HepG2 (cell line): ENCODE measurements around the gene ING1. TPM values are rescaled to one million over a fixed set of nuclear protein-coding genes. Genes with fewer than 3 reads are reported as not detected.

Source experiments
- ATAC-seq: fragments of 200-7000 bp; cut with Tn5 transposase; 3 replicates; pipeline ENCODE4 v1.9.1; 2020; ENCODE audit warnings: mild to moderate bottlenecking, moderate library complexity
- BruUV-seq: library from RNA; stranded (reverse); fragments of 400-500 nt; replicated peaks from 2 replicates; lab custom pipeline; 2021; lab: Mats Ljungman, UMichigan
- CTCF ChIA-PET: fragments of 300-600 bp; formaldehyde crosslinking; extraction: SDS; loops from one replicate; lab custom pipeline; 2021; ENCODE audit warnings: low total read pairs, inconsistent platforms, low intra/inter-chr PET ratio; lab: Yijun Ruan, JAX
- POLR2A ChIA-PET: fragments of 350-600 bp; sonication (Branson Sonifier 250); formaldehyde crosslinking; loops from one replicate; lab custom pipeline; 2020; ENCODE audit warnings: antibody characterized with exemption, inconsistent platforms; lab: Yijun Ruan, JAX
- DNase-seq: peaks from one replicate; pipeline ENCODE4 v3.0.0-alpha.2; 2015; ENCODE audit warnings: low spot score
- FAIRE-seq: peaks from 3 replicates; lab custom pipeline; 2011; peaks lifted over from hg19 to GRCh38; lab: Jason Lieb, UNC
- H2AFZ ChIP-seq: one replicate; pipeline ENCODE4 v1.6.1; 2011; ENCODE audit warnings: low read length, inconsistent platforms
- H3K27ac ChIP-seq: fragments of 300-600 bp; 3 replicates; pipeline ENCODE4 v1.8.0; 2011; ENCODE audit warnings: mixed run types, mild to moderate bottlenecking, mixed read lengths, low read length, inconsistent platforms; ENCODE audit not compliant: insufficient read depth; ENCODE audit errors: extremely low read length
- H3K27me3 ChIP-seq, 2 experiments: fragments of 200-600 bp in 1 of 2; 2 replicates in 1 of 2; 3 replicates in 1 of 2; pipeline versions ENCODE4 v1.6.0 to v1.8.0; 2011; ENCODE audit warnings: low read length in 2 of 2, mild to moderate bottlenecking in 2 of 2, moderate library complexity in 2 of 2, inconsistent platforms in 1 of 2; ENCODE audit not compliant: insufficient read depth in 2 of 2, control insufficient read depth in 1 of 2
- H3K36me3 ChIP-seq, 2 experiments: fragments of 200-600 bp in 1 of 2; replicated peaks in 1 of 2; 2 replicates in 1 of 2; 3 replicates in 1 of 2; pipeline versions ENCODE4 v1.5.1 to v1.8.0; 2011; ENCODE audit warnings: low read length in 2 of 2, inconsistent platforms in 1 of 2; ENCODE audit not compliant: insufficient read depth in 2 of 2, control insufficient read depth in 1 of 2
- H3K4me1 ChIP-seq: 2 replicates; pipeline ENCODE4 v1.5.1; 2012; ENCODE audit warnings: low read length, inconsistent platforms; ENCODE audit not compliant: insufficient read depth
- H3K4me2 ChIP-seq: 2 replicates; pipeline ENCODE4 v1.6.0; 2011; ENCODE audit warnings: low read depth, low read length, inconsistent platforms
- H3K4me3 ChIP-seq, 3 experiments: fragments of 200-600 bp in 1 of 3; sonication (generic), shearing (Covaris generic) in 1 of 3; replicated peaks in 1 of 3; 2 replicates each; pipeline ENCODE4 v1.5.1; 2011 to 2016; ENCODE audit warnings: low read length in 3 of 3, inconsistent platforms in 2 of 3, low read depth in 2 of 3, mild to moderate bottlenecking in 2 of 3, control low read depth in 1 of 3, mixed read lengths in 1 of 3; ENCODE audit not compliant: insufficient read depth in 1 of 3
- H3K79me2 ChIP-seq: one replicate; pipeline ENCODE4 v1.6.1; 2011; ENCODE audit warnings: low read length, inconsistent platforms; ENCODE audit not compliant: insufficient read depth
- H3K9ac ChIP-seq: 2 replicates; pipeline ENCODE4 v1.6.0; 2011; ENCODE audit warnings: mild to moderate bottlenecking, low read depth, low read length, inconsistent platforms; ENCODE audit not compliant: insufficient read depth
- H3K9me3 ChIP-seq: 2 replicates; pipeline ENCODE4 v1.5.1; 2012; ENCODE audit warnings: mild to moderate bottlenecking, low read length
- H4K20me1 ChIP-seq: 2 replicates; pipeline ENCODE4 v1.6.0; 2011; ENCODE audit warnings: inconsistent platforms, mild to moderate bottlenecking, low read length, moderate library complexity; ENCODE audit not compliant: insufficient read depth
- ATF3 ChIP-seq: sonication (generic); formaldehyde crosslinking; IDR thresholded peaks from 2 replicates; pipeline ENCODE4 v1.4.0; 2020; ENCODE audit warnings: missing genetic modification reagents
- BATF2 ChIP-seq: sonication (generic); formaldehyde crosslinking; IDR thresholded peaks from 2 replicates; pipeline ENCODE4 v1.8.0; 2022; ENCODE audit warnings: mild to moderate bottlenecking, missing genetic modification reagents, moderate library complexity
- DPF2 ChIP-seq: sonication (generic); formaldehyde crosslinking; IDR thresholded peaks from 2 replicates; pipeline ENCODE4 v1.4.0; 2020; ENCODE audit warnings: mild to moderate bottlenecking, low read depth, missing genetic modification reagents, borderline replicate concordance
- ETV6 ChIP-seq: sonication (generic); formaldehyde crosslinking; conservative IDR thresholded peaks from 2 replicates; pipeline ENCODE4 v1.4.0; 2020; ENCODE audit warnings: missing genetic modification reagents
- MTA1 ChIP-seq: sonication (generic); formaldehyde crosslinking; IDR thresholded peaks from 2 replicates; pipeline ENCODE4 v1.4.0; 2020; ENCODE audit warnings: missing genetic modification reagents, mild to moderate bottlenecking, borderline replicate concordance
- NONO ChIP-seq, 2 experiments: fragments of 450-650 bp in 1 of 2; sonication (generic) in 1 of 2; formaldehyde crosslinking in 1 of 2; IDR thresholded peaks in 1 of 2; conservative IDR thresholded peaks in 1 of 2; 2 replicates each; pipeline versions ENCODE4 v1.6.1 to v1.8.0; 2017 to 2022; ENCODE audit warnings: mild to moderate bottlenecking in 1 of 2, missing genetic modification reagents in 1 of 2, moderate library complexity in 1 of 2
- RAD21 ChIP-seq: fragments of 450-650 bp; formaldehyde crosslinking; IDR thresholded peaks from 2 replicates; pipeline ENCODE4 v1.5.0; 2020; ENCODE audit warnings: mild to moderate bottlenecking
- SETDB1 ChIP-seq: sonication (generic); formaldehyde crosslinking; IDR thresholded peaks from 2 replicates; pipeline ENCODE4 v1.5.1; 2020; ENCODE audit warnings: missing genetic modification reagents, mild to moderate bottlenecking, borderline replicate concordance
- SMAD1 ChIP-seq: sonication (generic); formaldehyde crosslinking; IDR thresholded peaks from 2 replicates; pipeline ENCODE4 v1.4.0; 2020; ENCODE audit warnings: missing genetic modification reagents, low read depth, mild to moderate bottlenecking, borderline replicate concordance
- TGIF2 ChIP-seq: IDR thresholded peaks from 2 replicates; pipeline ENCODE4 v1.6.1; 2016; ENCODE audit warnings: control low read depth, missing compliant biosample characterization
- THYN1 ChIP-seq: sonication (generic); formaldehyde crosslinking; IDR thresholded peaks from 2 replicates; pipeline ENCODE4 v1.8.1; 2023; ENCODE audit warnings: low read depth, mild to moderate bottlenecking, moderate library complexity, missing genetic modification reagents, borderline replicate concordance
- TIGD3 ChIP-seq: sonication (generic); formaldehyde crosslinking; IDR thresholded peaks from 2 replicates; pipeline ENCODE4 v1.5.1; 2020; ENCODE audit warnings: mild to moderate bottlenecking, missing genetic modification reagents, borderline replicate concordance
- U2AF1 ChIP-seq: fragments of 200-400 bp; formaldehyde crosslinking; optimal IDR thresholded peaks from 2 replicates; pipeline ENCODE3; 2017; ENCODE audit warnings: mild to moderate bottlenecking, low read depth, low read length
- ZBTB7B ChIP-seq: sonication (generic); formaldehyde crosslinking; IDR thresholded peaks from 2 replicates; pipeline ENCODE4 v1.4.0; 2020; ENCODE audit warnings: missing genetic modification reagents
- ZGPAT ChIP-seq: IDR thresholded peaks from 2 replicates; pipeline ENCODE4 v1.6.1; 2016; ENCODE audit warnings: mild to moderate bottlenecking
- ZNF430 ChIP-seq: sonication (generic); formaldehyde crosslinking; IDR thresholded peaks from 2 replicates; pipeline ENCODE4 v1.9.0; 2021; ENCODE audit warnings: mild to moderate bottlenecking, missing genetic modification reagents
- ZNF776 ChIP-seq: sonication (generic); formaldehyde crosslinking; IDR thresholded peaks from 2 replicates; pipeline ENCODE4 v1.4.0; 2020; ENCODE audit warnings: mild to moderate bottlenecking, missing genetic modification reagents
- WGBS: methylation state at CpG from one replicate; pipeline ENCODE4 v1.1.6; 2017; ENCODE audit warnings: low lambda C conversion rate; 5-methylcytosine and 5-hydroxymethylcytosine counted together
- in situ Hi-C: cut with HindIII; loops from 2 replicates; pipeline ENCODE4 v1.10.0; 2017; ENCODE audit warnings: low pct_unique_long_range_greater_than_20kb; ENCODE audit not compliant: extremely low pct_ligation_motif_present
- intact Hi-C: fragments of 100-400 bp; cut with micrococcal nuclease; formaldehyde crosslinking; loops from one replicate; pipeline ENCODE4 v1.10.0; 2022; ENCODE audit not compliant: unreplicated experiment
- polyA plus RNA-seq, 8 experiments: library from polyadenylated mRNA; depleted of rRNA in 3 of 8; stranded (reverse) in 7 of 8; unstranded in 1 of 8; fragments of >200 nt; fragmentation: Illumina TruSeq in 4 of 8; extraction: Trizol in 4 of 8; gene quantifications; 2 replicates each; pipeline versions ENCODE4 v1.2.1 to v1.2.3, GENCODE V29; 2011 to 2016; ENCODE audit warnings: low read depth in 4 of 8, missing spikeins in 1 of 8, mixed read lengths in 1 of 8; ENCODE audit not compliant: insufficient read depth in 1 of 8
- total RNA-seq, 5 experiments: library from RNA; depleted of rRNA; stranded (reverse); fragments of >200 nt; fragmentation: Illumina TruSeq; extraction: Trizol; gene quantifications; 2 replicates each; pipeline ENCODE4 v1.2.3, GENCODE V29; 2016; ENCODE audit warnings: low read depth in 1 of 5

Gene ING1
- total and polyA plus RNA-seq, 2 of the 13 experiments (the other 11 are each of a cell fraction or from before 2014, with no cell fraction given) = 8.1 to 16.1 TPM

GRCh38 chr13:110684388-110685056 is 29.0 kb upstream of the ING1 start (continued):
- 0 out of 2 replicates have a peak, but pooled peaks have one; percentile 30 for TF ChIP-seq RAD21
- no peak for TF ChIP-seq U2AF1
- TF ChIP-seq SETDB1 (CRISPR knock-in tag) = no peak
- no peak for TF ChIP-seq ZBTB7B
- TF ChIP-seq ATF3 (CRISPR knock-in tag) = no peak
- TF ChIP-seq ZNF430 = no peak
- TF ChIP-seq TGIF2 (CRISPR knock-in tag) = 0 out of 2 replicates have a peak, but pooled peaks have one; percentile 24

GRCh38 chr13:110685305-110686020 is 28.0 kb upstream of the ING1 start:
- BruUV-seq = no TSS peak
- ChIA-PET CTCF (no interaction called here), POLR2A (no interaction called here)
- Histone ChIP-seq H3K4me1 (peaks cover 26% of the 10 kb centered on the region), H3K4me3 (no peak overlapping the region), H4K20me1 (no peaks in the 10 kb centered on the region), H3K9me3 (no peaks in the 10 kb centered on the region), H3K79me2 (no peaks in the 10 kb centered on the region), H3K9ac (no peak overlapping the region), H3K27ac (peak overlapping the region; percentile 77), H3K4me2 (no peak overlapping the region), H2AFZ (no peak overlapping the region), H3K27me3 (no peaks in the 10 kb centered on the region), H3K36me3 (peaks cover 5 to 38% of the 10 kb centered on the region in 2 experiments; a peak in 4 of 5 replicates)
- FAIRE-seq (no peak), ATAC-seq (no peak), DNase-seq (no peak)
- intact Hi-C loops = no loop called here
- WGBS = 93% methylated on average over 11 of the region's 11 CpGs
- TF ChIP-seq ZGPAT (CRISPR knock-in tag) = no peak
- no peak for TF ChIP-seq SMAD1 (CRISPR knock-in tag)
- TF ChIP-seq TIGD3 (CRISPR knock-in tag) = no peak
- no peak for TF ChIP-seq THYN1 (CRISPR knock-in tag)
- TF ChIP-seq MTA1 (CRISPR knock-in tag) = no peak
- no peak for TF ChIP-seq DPF2 (CRISPR knock-in tag)
- no peak for TF ChIP-seq ZNF776 (CRISPR knock-in tag)
- TF ChIP-seq ETV6 (CRISPR knock-in tag) = no peak
- TF ChIP-seq BATF2 = no peak
- TF ChIP-seq NONO (IDR thresholded peaks at IDR 0.05) = no peak
- TF ChIP-seq NONO (CRISPR knock-in tag; conservative IDR thresholded peaks at IDR 0.05) = no peak
- TF ChIP-seq, all 625 proteins: peak for 0
- in situ Hi-C loops = loop anchor here (10.0 kb wide), 1 partner anchor 129 kb away; no protein-coding TSS in a partner anchor
